Smooth muscle cell (in vitro differentiated cells): Measurements from ENCODE around the gene CYGB. TPM values are rescaled to one million over a fixed set of nuclear protein-coding genes. Genes with fewer than 3 reads are reported as not detected.

Experiments used
- DNase-seq: peaks from one replicate; lab custom pipeline; 2025; ENCODE audit not compliant: unreplicated experiment; lab: John Stamatoyannopoulos, UW
- H2AFZ ChIP-seq: fragments of 200-600 bp; sonication (generic); 2 replicates; pipeline ENCODE4 v1.6.0; 2016; ENCODE audit warnings: antibody characterized with exemption, low read depth, mild to moderate bottlenecking
- H3F3A ChIP-seq: fragments of 200-600 bp; sonication (generic); 2 replicates; pipeline ENCODE4 v1.6.0; 2017; ENCODE audit warnings: antibody characterized with exemption, low read depth
- H3K27ac ChIP-seq: fragments of 200-600 bp; sonication (generic); 2 replicates; pipeline ENCODE4 v1.5.1; 2016; ENCODE audit warnings: low read depth, mild to moderate bottlenecking
- H3K27me3 ChIP-seq: fragments of 200-600 bp; sonication (generic); 2 replicates; pipeline ENCODE4 v1.6.1; 2016; ENCODE audit warnings: low read depth, mild to moderate bottlenecking
- H3K36me3 ChIP-seq: fragments of 200-600 bp; sonication (generic); 2 replicates; pipeline ENCODE4 v1.5.1; 2016; ENCODE audit warnings: low read depth
- H3K4me1 ChIP-seq: fragments of 200-600 bp; sonication (generic); 2 replicates; pipeline ENCODE4 v1.5.1; 2016; ENCODE audit warnings: low read depth
- H3K4me2 ChIP-seq: fragments of 200-600 bp; sonication (generic); 2 replicates; pipeline ENCODE4 v1.6.0; 2016; ENCODE audit warnings: mild to moderate bottlenecking
- H3K4me3 ChIP-seq: fragments of 200-600 bp; sonication (generic); 2 replicates; pipeline ENCODE4 v1.5.1; 2016; ENCODE audit warnings: mild to moderate bottlenecking
- H3K79me2 ChIP-seq: fragments of 200-600 bp; sonication (generic); 2 replicates; pipeline ENCODE4 v1.6.0; 2016; ENCODE audit warnings: low read depth, mild to moderate bottlenecking
- H3K9ac ChIP-seq: fragments of 200-600 bp; sonication (generic); 2 replicates; pipeline ENCODE4 v1.6.0; 2016; ENCODE audit warnings: low read depth
- H3K9me3 ChIP-seq: fragments of 200-600 bp; sonication (generic); replicated peaks from 2 replicates; pipeline ENCODE4 v1.5.1; 2016; ENCODE audit warnings: low read depth
- H4K20me1 ChIP-seq: fragments of 200-600 bp; sonication (generic); 2 replicates; pipeline ENCODE4 v1.6.0; 2016; ENCODE audit warnings: low read depth
- WGBS: methylation state at CpG from one replicate; pipeline ENCODE4 v1.1.7; 2016; ENCODE audit warnings: low lambda C conversion rate; 5-methylcytosine and 5-hydroxymethylcytosine counted together
- polyA plus RNA-seq: library from polyadenylated mRNA; unstranded; fragments of >200 nt; fragmentation: Nextera tagmentation; extraction: Ambion mirVana; gene quantifications from 2 replicates; pipeline ENCODE4 v1.2.1, GENCODE V29; 2016
- total RNA-seq: library from RNA; depleted of rRNA; stranded (reverse); fragments of >200 nt; gene quantifications from 2 replicates; pipeline ENCODE4 v1.2.3, GENCODE V29; 2014
- TF ChIP-seq, protein P1 (sequence below): fragments of 200-600 bp; sonication (generic); IDR thresholded peaks from 2 replicates; pipeline ENCODE4 v1.5.1; 2017; ENCODE audit warnings: borderline replicate concordance, mild to moderate bottlenecking, antibody characterized with exemption; ENCODE audit not compliant: insufficient read depth, poor library complexity, severe bottlenecking

The CYGB gene
- total and polyA plus RNA-seq, 2 experiments from 2014 or later: 13.9 to 22.2 TPM

DNA sequence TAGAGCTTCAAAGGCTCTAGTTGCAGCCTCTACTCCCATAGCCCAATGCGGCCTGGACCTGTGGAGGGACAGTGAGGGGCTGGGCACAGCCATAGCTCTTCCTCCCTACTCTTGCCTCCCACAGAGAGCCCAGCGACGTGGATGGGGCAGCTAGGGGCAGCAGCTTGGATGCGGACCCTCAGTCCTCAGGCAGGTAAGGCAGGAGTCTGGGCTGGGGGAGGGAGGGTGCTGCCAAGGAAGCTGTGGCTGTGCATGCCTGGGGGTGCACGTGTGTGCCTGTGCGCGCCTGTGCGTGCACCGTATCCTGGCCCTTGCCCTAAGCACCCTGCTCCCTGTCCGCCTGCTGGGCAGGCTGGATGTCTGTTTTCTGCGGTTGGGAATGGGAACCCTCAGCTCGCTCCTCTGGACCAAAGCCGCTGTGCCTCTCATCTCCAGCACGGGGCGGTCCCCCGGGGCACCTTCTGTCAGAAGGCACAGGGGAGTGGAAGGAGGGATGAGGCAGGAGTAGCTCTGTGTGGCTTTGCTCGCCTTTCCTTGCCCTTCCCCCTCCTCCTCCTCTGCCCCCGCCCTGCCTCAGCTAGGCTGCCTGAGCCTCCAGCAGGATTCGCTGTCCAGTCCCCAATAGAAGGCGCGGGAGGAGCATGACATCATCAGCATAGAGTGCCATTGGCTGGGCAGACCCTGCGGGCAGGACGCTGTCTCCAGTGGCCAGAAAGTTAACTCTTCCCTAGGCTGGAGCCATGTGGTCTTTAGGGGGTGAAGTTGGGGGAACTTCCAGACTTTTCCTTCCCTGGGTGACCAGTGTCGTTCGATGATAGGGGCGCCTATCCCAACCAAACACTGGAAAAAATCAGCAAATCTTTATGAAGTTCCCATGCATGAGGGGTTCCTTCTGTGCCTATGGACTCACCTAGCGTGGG lies 3.1 kb upstream of the CYGB start:
- H3K36me3 ChIP-seq: no peaks in the 10 kb centered on the region
- no peaks in the 10 kb centered on the region for H3K79me2 ChIP-seq
- H4K20me1 ChIP-seq: no peaks in the 10 kb centered on the region
- no peak overlapping the region for H3K9ac ChIP-seq
- TF ChIP-seq, protein P1, sequence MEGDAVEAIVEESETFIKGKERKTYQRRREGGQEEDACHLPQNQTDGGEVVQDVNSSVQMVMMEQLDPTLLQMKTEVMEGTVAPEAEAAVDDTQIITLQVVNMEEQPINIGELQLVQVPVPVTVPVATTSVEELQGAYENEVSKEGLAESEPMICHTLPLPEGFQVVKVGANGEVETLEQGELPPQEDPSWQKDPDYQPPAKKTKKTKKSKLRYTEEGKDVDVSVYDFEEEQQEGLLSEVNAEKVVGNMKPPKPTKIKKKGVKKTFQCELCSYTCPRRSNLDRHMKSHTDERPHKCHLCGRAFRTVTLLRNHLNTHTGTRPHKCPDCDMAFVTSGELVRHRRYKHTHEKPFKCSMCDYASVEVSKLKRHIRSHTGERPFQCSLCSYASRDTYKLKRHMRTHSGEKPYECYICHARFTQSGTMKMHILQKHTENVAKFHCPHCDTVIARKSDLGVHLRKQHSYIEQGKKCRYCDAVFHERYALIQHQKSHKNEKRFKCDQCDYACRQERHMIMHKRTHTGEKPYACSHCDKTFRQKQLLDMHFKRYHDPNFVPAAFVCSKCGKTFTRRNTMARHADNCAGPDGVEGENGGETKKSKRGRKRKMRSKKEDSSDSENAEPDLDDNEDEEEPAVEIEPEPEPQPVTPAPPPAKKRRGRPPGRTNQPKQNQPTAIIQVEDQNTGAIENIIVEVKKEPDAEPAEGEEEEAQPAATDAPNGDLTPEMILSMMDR: no peak
- peaks cover 6% of the 10 kb centered on the region for H3F3A ChIP-seq
- H2AFZ ChIP-seq: no peak overlapping the region
- peak overlapping the region; percentile 84 for H3K4me2 ChIP-seq
- no peak overlapping the region for H3K27ac ChIP-seq
- no peaks in the 10 kb centered on the region for H3K27me3 ChIP-seq
- H3K9me3 ChIP-seq: no peaks in the 10 kb centered on the region
- H3K4me1 ChIP-seq: peaks cover 25% of the 10 kb centered on the region
- DNase-seq: peak; percentile 61
- 11% methylated on average over 27 of the region's 27 CpGs for WGBS
- peak overlapping the region; percentile 40 for H3K4me3 ChIP-seq

DNA sequence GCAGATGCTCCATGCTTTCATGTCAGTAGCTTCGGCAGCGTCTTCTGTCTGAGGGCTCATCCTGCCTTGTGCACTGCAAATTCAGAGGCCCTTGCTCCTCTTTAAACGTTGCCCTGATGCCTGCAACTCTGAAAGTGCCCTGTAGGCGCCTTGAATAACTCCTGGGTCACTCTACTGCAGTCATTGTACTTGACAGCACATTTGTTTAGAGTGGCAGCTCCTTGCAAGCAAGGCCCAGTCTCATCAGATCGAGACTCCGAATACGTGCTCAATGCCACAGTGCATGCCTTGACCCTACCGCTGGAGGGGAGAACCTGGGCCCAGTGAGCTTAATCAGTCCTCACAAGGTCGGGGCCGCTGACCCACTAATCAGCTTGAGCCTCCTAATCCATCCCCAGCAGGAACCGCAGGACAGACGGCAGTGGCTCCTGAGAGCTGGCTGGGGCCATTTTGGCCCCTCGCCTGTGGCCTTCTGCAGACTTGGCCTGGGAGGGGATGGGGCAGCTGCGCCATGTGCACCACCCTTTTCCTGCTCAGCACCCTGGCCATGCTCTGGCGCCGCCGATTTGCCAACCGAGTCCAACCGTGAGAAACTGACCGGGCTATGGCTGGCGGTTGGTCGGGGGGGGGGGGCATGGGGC lies 2.2 kb upstream of the CYGB start, which contains the start of gene PRCD:
TSS of gene PRCD (plus strand) at position 414 of the 641 bp plus-strand sequence. CDS start at position 512, 98 bp downstream.
- WGBS: 81% methylated on average over 22 of the region's 22 CpGs
- H3F3A ChIP-seq: peaks cover 6% of the 10 kb centered on the region
- no peaks in the 10 kb centered on the region for H3K27me3 ChIP-seq
- H3K79me2 ChIP-seq: no peaks in the 10 kb centered on the region
- peak within 1 kb of the TSS; percentile 95 for H3K4me2 ChIP-seq
- H3K36me3 ChIP-seq: no peaks in the 10 kb centered on the region
- H3K27ac ChIP-seq: no peak within 1 kb of the TSS
- H3K9me3 ChIP-seq: no peaks in the 10 kb centered on the region
- H3K4me1 ChIP-seq: peaks cover 24% of the 10 kb centered on the region
- H3K4me3 ChIP-seq: peak within 1 kb of the TSS; percentile 40
- TF ChIP-seq, protein P1: peak; percentile 6
- H4K20me1 ChIP-seq: no peaks in the 10 kb centered on the region
- DNase-seq: no peak
- H2AFZ ChIP-seq: no peak within 1 kb of the TSS
- H3K9ac ChIP-seq: no peak within 1 kb of the TSS

DNA sequence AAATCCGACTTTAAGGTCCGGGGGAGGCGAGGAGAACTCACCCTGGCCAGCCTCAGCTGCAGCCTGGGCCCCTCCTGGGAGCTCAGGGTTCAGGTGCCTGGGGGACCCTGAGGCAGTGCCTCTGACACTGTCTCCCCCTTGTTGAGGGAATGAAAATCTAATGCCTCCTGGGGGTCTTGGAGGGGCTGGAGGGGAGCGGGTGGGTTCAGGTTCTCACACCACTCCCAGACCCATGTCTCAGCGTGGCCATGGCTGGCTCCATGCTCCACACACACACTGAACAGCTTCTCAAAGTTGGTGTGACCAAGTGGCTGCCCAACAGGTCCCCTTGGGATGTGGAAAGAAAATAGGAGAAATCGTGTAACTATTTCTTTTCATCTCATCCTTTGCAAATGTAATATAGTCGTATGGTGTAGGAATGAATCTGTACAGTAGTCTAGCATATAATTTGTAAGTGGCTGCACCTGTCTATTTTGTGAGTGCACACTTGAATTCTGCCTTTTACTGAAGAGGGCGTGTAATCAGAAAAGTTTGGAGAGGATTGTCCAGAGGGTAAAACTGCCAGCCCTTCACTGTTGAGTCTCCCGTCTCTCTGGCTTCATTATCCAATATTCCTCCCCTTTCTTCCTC lies 1.5 kb upstream of the CYGB start:
- H3K27me3 ChIP-seq: no peaks in the 10 kb centered on the region
- H3K9me3 ChIP-seq: no peaks in the 10 kb centered on the region

More for the DNA sequence above, 1.5 kb upstream of the CYGB start:
- 96% methylated on average over 9 of the region's 9 CpGs for WGBS
- Histone ChIP-seq H2AFZ (no peak overlapping the region), H3K4me2 (peak overlapping the region; percentile 95), H3K4me3 (no peak overlapping the region), H3F3A (peaks cover 5% of the 10 kb centered on the region), H3K27ac (no peak overlapping the region), H3K79me2 (no peaks in the 10 kb centered on the region), H3K36me3 (no peaks in the 10 kb centered on the region), H3K9ac (no peak overlapping the region), H3K4me1 (peaks cover 21% of the 10 kb centered on the region), H4K20me1 (no peaks in the 10 kb centered on the region)
- TF ChIP-seq, protein P1: no peak
- no peak for DNase-seq
